PC-9 (cell line): Measurements from ENCODE around the gene AVEN.

ENCODE experiments used
- CTCF ChIP-seq: fragments of 200-600 bp; sonication (generic); conservative IDR thresholded peaks from 2 replicates; pipeline ENCODE4 v1.6.1; 2017; ENCODE audit warnings: mixed run types, antibody characterized with exemption, mild to moderate bottlenecking, moderate library complexity
- EZH2 ChIP-seq: fragments of 200-600 bp; sonication (generic); IDR thresholded peaks from 2 replicates; pipeline ENCODE4 v1.8.0; 2017; ENCODE audit warnings: antibody characterized with exemption, low read depth

GRCh38 chr15:33844186-33844585 lies 194.8 kb downstream of the AVEN start:
- TF ChIP-seq CTCF (no peak), EZH2 (no peak)
